GM21717 (cell line): ENCODE measurements around the gene PDE4D.
"Not testable (repeated sequence)": the region's sequence is repeated elsewhere in the genome, so short reads cannot be mapped to it uniquely, and the experiment has no call there.

Source experiments
- ATAC-seq: cut with Tn5 transposase; IDR thresholded peaks from one replicate; pipeline ENCODE4 v1.9.1; 2021; ENCODE audit warnings: mild to moderate bottlenecking, moderate library complexity; ENCODE audit not compliant: unreplicated experiment

Gene PDE4D

DNA sequence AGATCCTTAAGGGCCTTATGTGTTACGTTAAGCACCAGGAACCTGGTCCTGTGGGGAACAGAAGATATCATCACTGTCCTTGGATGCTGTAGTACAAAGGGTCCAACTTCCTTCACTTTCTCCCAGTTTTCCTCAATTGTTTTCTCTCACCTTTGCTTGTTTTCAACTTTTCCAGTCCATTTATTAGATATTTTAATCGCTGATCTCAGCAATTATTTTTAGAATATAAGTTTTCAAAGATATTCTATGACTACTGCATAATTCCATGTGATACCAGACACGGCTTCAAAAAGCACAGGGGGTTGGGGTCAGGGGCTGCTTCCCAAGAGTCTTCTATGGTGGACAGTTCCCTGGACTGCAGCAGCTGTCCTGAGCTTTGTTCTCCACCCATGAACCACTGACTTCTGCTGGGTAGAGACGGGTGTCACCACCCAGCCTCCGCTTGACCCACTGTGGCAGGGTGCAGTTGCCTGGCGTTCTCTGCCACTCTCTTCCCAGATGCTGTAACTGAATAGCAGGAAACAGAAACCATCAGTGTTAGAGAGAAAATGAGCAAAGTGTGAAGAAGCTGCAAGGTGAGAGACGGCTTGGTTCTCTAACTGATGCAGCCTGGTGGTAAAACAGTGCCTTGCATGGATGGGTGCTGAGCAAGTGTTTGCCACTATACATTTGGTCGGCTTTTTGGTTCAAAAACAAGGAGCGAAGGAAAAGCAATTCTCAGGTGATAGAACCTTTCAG lies 927.7 kb downstream of the PDE4D start:
- no peak for ATAC-seq

GRCh38 chr5:58963821-58964220 lies 929.7 kb downstream of the PDE4D start:
- no peak for ATAC-seq

- no peak for ATAC-seq
Observed at GRCh38 chr5:58963361-58963760, 930.2 kb downstream of the PDE4D start.

- peak; percentile 66 for ATAC-seq
Observed at GRCh38 chr5:58961631-58962280, 931.8 kb downstream of the PDE4D start.

- ATAC-seq = no peak
Observed at GRCh38 chr5:58958701-58959100, 934.8 kb downstream of the PDE4D start.

DNA sequence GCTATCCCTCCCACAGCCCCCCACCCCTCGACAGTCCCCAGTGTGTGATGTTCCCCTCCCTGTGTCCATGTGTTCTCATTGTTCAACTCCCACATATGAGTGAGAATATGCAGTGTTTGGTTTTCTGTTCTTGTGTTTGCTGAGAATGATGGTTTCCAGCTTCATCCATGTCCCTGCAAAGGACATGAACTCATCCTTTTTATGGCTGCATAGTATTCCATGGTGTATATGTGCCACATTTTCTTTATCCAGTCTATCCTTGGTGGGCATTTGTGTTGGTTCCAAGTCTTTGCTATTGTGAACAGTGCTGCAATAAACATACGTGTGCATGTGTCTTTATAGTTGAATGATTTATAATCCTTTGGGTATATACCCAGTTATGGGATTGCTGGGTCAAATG lies 940.3 kb downstream of the PDE4D start:
- not testable (repeated sequence) for ATAC-seq

- no peak for ATAC-seq
Observed at GRCh38 chr5:58950224-58950623, 943.3 kb downstream of the PDE4D start.

- no peak for ATAC-seq
Observed at GRCh38 chr5:58946230-58946629, 947.3 kb downstream of the PDE4D start.

- ATAC-seq = no peak
Observed at GRCh38 chr5:58944221-58944620, 949.3 kb downstream of the PDE4D start.

DNA sequence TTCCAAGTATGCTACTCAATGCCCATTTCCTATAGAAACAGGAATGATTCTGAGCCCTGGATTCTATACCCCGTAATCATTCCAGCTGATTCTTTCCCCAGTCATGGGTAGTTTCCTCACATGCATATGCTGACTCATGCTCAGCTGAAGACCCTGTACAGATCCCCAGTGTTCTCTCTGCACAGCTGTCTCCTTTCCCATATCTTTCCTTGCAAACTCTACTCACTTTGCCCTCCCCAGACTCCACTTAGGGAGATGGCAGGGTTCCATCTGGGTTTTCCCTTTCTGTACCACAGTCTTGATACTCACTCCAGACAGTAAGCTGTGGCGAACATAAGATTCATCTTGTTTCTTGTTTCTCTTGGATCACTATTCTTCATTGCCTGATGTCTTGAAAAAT lies 953.1 kb downstream of the PDE4D start:
- no peak for ATAC-seq

- ATAC-seq = no peak
Observed at GRCh38 chr5:58939664-58940063, 953.9 kb downstream of the PDE4D start.

DNA sequence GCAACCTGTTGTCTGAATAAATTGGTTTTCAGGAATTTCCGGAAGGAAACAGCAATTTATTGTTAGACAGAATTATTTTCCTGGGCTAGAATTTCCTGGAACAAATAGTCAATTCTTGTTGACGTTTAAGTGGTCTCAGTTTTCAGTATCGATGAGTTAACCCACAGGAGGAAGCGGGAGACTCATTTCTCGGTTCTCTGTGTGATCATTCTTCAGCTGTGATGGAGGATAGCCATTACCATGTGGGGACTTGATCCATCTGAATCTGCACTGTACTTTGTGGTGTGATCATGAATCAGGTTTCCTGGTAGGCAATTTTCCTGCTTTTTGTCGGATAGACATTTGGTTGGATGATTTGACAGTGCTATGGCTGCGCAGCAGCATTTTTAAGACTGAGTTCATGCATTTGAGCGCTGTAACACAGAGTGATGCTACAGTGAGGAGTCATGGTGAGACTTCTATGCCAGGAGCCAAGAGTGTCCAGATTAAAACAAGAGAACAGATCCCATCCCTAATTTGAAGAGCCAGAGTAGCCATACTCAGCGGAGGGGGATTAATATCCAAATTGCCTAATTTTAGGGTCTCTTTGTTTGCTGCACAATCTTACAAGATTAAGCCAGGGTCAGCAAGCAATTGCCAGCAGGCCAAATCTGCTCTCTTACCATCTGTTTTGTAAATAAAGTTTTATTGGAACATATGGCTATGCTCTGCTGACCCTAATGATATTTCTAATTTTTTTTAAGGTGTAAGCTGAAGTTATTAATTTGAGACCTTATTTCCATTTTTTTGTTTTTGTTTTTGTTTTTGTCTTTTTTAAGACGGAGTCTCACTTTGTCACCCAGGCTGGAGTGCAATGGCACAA lies 954.7 kb downstream of the PDE4D start:
- ATAC-seq = no peak

GRCh38 chr5:58937031-58937681 lies 956.4 kb downstream of the PDE4D start:
- ATAC-seq = no peak

DNA sequence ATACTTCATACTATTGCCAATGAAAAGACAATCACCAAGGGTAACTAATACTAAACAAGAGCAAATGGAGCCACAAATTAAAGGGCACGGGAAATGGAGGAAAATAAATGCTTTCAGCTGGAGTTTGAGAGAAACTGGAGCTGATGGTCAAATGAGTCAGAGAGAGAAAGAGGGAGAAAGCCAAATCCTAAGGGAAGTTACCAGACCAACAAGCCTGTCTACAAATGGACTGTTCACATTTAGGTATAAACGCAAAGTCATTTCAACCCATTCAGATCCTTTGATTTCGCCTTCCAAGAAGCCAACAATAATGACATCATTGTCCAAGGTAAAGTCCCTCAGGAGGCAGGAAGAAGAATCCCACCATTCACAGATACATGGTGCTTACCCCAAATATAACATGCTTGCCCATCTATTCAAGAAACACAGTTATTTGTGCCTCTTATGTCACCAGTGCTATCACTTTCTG lies 958.9 kb downstream of the PDE4D start:
- no peak for ATAC-seq

DNA sequence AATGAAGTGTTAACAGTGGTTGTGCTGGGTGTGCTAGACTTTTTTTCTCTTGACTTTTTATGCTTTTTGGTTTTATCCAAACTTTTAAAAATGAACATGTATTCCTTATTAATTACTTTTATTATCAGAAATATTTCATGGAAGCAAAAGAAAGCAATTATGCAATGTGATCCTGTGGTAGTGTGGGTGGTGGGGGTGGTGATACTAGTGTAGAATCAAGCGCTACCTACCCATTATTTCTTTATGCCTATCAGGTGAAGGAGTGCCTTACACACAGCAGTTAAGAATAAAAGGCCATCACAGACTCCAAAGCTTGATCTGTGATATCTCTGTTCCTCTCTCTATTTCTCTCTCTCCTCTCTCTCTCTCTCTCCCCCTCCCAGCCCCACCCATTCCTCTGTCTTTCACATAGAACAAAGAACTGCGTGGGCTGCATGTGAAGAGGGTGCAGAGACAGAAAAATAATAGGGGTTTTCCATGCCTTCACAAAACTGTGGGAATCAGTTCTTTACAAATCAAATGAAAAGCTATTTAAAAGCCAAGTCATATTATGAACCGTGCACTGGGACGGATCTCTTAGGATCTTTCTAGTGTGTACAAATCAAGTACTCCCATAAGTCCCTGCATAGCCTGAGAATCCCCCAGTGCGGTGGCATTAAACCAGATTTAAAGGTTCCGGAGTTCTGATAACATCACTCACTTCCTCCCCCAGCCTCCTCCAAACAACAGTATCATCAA lies 959.5 kb downstream of the PDE4D start:
- no peak for ATAC-seq

GRCh38 chr5:58932057-58932612 lies 961.4 kb downstream of the PDE4D start:
- ATAC-seq = no peak

DNA sequence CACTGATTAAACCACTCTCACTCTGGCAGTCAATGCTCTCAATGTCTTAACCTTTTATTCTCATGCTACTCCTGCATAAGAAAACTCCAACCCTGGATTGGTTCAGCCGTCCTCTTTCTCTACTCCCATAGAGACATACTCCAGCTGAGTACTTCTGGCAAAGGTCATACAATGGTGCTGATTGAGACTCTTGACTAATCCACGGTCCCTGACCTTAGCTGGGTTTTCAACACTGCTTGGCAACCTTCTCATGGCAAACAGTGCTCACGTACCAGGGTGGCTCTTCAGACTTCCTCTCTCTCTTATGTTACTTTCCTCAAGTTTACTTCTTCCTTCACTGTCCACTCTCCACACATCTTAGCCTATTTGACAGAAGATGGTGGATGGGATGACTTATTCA lies 963.0 kb downstream of the PDE4D start:
- no peak for ATAC-seq

DNA sequence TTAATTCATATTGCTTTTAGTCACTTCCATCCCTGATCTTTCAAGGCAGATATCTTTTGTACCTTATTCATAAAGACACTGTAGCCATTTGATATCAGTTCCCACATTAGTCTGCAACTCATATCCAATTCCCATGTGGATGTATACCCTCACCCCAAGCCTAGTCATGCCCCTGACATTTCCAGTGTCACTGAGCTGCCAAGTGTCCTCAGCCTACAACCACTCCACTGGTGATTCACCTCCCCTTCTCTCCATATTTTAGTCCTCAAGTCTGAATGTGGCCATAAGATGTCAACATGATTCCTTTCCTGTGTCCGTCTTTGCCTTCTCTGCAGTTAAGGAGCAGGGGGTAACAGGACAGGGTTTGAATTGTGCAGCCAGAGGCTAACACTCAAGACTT lies 963.8 kb downstream of the PDE4D start:
- ATAC-seq = no peak

- no peak for ATAC-seq
Observed at GRCh38 chr5:58927938-58928337, 965.6 kb downstream of the PDE4D start.

GRCh38 chr5:58927181-58927580 lies 966.3 kb downstream of the PDE4D start:
- ATAC-seq = no peak
